Right renal pelvis (tissue), 4 donors: Measurements from ENCODE around the gene TGOLN2. TPM values are rescaled to one million over a fixed set of nuclear protein-coding genes. Genes with fewer than 3 reads are reported as not detected.
"Not testable (repeated sequence)": the region's sequence is repeated elsewhere in the genome, so short reads cannot be mapped to it uniquely, and the experiment has no call there.

Experiments used
- DNase-seq, 4 donors: peaks; one replicate each; pipeline ENCODE4 v3.0.0-alpha.2; 2013; ENCODE audit warnings: low read depth in 4 of 4, low spot score in 3 of 4, missing footprints in 1 of 4
- polyA plus RNA-seq, 4 donors: library from polyadenylated mRNA; unstranded; fragments of 120-200 nt; gene quantifications; one replicate each; pipeline ENCODE4 v1.2.1, GENCODE V29; 2013; ENCODE audit not compliant: insufficient read length in 4 of 4

Gene TGOLN2
- polyA plus RNA-seq, 4 donors, result 116 to 133 (median 127) TPM

DNA sequence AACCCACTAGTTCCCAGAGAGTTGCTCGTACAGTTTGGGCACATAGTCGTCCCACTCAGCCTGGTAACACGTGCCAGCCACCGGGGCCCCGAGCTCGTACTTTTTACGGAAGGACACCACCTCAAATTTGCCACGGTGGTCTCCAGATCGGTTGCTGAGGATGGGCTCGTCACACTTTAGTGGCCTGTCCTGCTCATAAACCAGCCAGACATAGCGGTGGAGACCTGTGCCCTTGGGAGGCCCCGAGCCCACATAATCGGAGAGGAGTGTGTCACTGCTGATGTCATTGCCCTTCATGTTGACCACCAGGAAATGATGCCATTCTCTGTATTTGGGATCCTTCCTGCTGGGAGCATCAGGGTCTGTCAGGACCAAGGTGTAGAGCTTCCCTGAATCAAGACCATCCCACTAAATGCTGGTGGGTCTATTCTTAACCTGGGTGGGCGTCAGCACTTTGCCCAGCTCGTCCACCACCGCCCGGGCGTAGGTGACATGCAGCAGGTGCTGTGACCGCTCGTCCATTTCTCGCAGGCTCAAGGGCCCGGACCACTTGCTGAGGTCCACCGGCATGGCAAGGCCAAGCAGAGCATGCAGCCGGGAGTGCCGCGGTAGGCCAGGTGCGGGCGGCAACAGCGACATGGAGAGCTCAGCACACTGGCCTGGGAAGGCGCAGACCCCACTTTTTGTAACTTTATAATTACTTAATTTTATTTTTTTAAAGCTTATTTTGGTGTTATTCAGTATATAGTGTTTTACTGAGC lies 13.7 kb upstream of the TGOLN2 start:
- no peak for DNase-seq

DNA sequence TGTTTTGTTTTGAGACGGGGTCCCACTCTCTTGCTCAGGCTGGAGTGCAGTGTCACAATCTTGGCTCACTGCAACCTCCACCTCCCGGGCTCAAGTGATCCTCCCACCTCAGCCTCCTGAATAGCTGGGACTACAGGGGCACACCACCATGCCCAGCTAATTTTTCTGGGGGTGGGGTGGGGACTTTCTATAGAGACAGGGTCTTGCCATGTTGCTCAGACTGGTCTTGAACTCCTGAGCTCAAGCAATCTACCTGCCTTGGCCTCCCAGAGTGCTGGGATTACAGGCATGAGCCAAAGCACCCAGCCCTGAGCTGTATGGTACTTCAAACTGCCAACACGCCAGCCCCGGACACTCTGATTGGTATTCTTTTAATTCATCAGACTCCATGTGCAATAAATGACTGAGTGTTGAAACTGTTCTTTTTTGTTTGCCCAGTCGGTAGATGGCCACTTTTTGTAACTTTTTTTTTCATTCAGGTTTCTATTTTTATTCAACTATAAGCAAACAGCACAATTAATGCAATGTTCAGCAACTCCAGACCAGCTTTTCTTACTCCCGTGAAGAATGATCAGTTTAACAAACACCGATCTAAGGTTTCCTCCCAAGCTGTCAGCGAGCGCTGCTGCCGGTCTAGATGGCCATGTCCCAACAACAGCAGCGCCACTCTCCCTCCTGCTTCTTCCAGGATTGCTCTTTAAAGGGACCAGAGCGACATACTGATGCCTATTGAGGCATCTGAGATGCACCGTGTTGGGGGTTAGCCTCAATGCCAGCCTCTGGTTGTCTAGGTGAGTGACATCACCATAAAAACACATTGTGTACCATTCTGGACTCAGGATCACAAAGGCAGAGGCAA lies 12.5 kb upstream of the TGOLN2 start:
- DNase-seq, result no peak

DNA sequence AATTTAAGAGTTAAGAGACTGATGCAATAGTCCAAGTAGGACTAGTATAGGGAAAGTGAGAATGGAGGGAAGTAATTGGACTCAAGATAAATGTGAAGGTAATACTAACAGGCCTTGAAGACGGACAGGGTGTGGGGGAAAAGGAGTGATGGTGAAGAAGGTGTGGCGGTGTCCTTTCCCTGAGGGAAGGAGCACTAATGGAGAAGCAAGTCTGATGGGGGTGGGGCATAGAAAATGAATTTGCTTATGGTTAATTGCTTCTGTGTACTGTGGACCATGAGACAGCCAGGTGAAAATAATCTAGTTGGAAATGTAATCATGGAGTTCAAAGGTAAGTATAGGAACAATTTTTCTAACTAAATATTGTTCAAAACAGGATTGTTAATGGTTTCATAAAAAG lies 7.1 kb upstream of the TGOLN2 start:
- no peak for DNase-seq

DNA sequence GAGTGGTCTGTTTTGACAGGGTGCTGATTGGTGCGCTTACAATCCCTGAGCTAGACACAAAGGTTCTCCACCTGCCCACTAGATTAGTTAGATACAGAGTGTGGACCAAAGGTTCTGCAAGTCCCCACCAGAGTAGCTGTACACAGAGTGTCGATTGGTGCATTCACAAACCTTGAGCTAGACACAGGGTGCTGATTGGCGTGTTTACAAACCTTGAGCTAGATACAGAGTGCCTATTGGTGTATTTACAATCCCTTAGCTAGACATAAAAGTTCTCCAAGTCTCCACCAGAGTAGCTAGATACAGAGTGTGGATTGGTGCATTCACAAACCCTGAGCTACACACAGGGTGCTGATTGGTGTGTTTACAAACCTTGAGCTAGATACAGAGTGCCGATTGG lies 6.1 kb upstream of the TGOLN2 start:
- DNase-seq, result not testable (repeated sequence)

DNA sequence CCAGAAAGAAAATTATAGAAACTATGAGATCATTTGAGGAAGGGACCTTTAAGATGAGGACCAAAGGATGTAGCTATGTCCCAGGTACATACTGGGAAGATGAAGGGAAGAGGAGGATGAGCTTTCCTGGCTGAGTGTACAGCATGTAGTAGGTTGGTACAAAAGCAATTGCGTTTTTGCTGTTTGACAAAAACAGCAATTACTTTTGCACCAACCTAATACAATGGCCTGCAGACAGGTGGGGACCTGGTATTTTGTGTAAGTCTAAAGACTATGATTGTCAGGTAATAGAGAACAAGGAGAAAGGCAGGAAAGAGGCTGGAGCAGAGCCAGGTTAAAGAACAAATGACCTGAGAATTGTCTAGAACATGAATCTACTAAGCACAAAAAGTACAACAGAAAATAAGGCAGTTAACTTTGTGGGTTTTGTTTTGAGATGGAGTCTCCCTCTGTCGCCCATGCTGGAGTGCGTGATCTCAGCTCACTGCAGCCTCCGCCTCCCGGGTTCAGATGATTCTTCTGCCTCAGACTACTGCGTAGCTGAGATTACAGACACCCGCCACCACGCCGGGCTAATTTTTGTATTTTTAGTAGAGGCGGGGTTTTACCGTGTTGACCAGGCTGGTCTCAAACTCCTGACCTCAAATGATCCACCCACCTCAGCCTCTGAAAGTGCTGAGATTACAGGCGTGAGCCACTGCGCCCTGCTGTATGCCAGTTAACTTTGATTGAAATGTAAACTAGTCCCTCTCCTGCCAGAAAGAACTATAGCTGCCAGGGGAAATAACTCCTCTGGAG lies 3.2 kb upstream of the TGOLN2 start:
- no peak for DNase-seq

DNA sequence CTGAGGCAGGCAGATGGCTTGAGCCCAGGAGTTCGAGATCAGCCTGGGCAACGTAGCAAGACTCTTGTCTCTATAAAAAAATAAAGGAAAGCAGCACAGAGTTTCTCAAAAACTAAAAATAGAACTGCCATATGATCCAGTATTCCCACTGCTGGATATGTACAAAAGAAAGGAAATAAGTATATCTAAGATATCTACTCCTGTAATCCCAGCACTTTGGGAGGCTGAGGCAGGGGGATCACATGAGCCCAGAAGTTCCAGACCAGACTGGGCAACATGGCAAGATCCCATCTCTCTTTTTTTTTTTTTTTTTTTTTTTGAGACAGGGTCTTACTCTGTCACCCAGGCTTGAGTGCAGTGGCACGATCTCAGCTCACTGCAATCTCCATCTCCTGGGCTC lies 1.9 kb upstream of the TGOLN2 start:
- DNase-seq, result not testable (repeated sequence)

DNA sequence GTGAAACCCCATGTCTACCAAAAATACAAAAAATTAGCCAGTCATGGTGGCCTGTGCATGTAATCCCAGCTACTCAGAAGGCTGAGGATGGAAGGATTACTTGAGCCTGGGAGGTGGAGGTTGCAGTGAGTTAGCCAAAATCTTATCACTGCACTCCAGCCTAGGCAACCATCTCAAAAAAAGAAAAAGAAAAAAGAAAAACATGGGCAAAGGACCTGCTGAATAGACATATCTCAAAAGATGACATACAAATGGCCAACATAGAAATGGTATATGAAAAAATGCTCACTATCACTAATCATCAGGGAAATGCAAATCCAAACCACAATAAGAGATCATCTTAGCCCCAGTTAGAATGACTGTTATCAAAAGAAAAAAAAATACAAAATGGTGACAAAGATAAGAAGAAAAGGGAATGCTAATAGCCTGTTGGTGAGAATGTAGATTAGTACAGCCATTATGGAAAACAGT lies 1.4 kb upstream of the TGOLN2 start:
- no peak for DNase-seq

DNA sequence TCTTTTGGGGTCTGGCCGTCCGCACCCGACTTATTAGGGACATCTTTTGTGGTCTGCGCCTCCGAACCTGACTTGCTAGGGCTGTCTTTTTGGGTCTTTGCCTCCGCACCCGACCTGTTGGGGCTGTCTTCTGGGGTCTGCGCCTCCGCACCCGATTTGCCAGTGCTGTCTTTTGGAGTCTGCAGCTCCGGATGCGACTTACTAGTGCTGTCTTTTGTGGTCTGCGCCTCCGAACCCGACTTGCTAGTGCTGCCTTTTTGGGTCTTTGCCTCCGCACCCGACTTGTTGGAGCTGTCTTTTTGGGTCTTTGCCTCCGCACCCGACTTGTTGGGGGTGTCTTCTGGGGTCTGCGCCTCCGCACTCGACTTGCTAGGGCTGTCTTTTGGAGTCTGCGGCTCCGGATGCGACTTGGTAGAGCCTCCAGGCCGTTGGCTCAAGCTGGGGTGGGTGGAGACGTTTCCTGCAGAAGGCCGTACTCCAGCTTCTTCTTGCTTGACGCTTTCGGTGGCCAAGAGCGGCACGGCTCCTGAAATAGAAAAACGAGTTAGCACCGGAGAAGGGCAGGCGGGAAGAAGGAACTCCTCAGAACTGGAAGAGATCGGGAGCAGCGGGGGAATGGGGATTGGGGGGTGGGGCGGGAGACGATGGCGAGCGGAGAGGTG lies 498 bp downstream of the TGOLN2 start:
- no peak for DNase-seq

DNA sequence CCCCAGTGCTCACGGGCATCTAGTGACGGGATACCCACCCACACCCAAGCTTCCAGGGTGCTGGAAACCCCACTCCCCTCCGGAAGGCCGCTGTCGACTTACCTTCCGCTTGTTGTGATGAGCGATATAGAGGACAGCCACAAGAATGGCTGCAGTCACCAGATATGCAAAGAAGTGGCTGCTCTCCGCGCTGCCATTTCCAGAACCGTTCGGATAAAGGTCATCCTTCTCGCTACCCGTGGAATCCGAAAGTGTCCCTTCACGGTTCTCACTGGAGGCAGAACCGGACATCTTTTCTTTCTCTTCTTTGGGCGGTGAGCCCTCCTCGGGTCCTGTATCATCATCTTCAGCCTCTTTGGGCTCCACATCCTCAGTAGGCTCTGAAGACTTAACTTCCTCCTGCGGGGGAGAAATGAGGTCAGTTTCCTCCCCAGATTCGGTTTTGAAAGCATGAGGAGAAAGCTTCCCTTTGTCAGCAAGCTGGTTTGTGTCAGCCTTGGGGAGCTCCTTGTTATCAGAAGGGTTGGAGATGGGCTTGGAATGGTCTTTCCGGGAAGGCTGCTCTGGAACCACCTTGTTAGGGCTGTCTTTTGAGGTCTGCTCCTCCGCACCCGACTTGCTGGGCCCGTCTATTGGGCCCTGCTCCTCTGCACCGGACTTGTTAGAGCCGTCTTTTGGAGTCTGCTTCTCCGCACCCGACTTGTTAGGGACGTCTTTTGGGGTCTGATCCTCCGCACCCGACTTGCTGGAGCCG lies 1.2 kb downstream of the TGOLN2 start:
- no peak for DNase-seq

DNA sequence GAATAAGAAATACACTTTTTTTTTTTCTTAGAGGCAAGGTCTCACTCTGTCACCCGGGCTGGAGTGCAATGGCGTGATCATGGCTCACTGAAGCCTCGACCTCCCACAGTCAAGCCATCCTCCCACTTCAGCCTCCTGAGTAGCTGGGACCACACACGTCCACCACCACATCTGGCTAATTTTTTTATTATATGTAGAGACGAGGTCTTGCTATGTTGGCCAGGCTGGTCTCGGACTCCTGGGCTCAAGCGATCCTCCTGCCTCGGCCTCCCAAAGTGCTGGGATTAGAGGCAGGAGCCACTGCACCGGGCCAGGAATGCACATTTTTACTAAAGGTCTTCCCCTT lies 2.4 kb downstream of the TGOLN2 start:
- DNase-seq, result no peak

DNA sequence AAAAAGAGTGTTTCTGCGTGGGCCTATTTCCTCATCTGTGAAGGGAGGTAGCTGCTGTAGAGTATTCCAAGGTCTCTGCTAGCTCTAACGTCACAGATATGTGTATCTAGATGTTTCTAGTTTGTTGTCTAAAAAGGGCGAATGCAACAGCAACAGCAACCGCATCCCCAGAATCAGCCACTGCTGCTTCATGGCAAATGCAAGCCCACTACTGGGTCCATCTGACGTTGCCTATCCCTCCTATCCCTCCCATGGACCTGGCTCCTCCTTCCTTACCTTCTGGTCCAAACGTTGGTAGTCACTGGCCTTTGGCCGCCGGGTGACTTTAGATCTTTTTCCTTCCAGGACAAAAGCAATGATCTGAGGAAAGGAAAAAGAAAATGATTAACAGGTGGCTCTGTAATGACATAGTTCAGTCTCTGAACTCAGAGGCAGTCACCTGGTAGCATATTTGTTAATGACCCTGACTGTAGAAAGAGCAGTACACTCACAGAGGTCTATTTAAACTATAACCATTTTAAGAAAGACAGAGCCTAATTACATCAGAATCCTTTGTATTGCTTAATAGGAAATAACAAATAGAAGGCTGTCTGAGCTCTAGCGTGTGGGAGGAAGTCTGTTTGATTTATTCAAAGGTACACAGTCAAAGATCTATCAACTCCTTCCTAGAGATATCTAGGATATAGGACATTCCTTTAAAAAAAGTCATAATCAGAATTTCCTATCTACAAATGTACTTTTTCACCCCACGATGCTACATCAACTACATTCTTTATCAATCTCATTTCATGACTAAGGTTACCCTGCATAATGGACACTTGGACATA lies 2.9 kb downstream of the TGOLN2 start:
- no peak for DNase-seq

DNA sequence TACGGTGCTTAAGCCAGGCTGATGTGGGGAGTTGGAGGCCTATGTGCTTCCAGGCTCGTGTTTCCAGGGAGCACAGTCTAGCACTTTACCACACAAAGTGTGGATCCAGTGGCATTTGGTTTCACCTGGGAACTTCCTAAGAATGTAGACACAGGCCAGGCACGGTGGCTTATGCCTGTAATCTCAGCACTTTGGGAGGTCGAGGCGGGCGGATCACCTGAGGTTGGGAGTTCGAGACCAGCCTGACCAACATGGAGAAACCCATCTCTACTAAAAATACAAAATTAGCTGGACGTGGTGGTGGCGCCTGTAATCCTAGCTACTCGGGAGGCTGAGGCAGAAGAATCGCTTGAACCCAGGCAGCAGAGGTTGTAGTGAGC lies 3.8 kb downstream of the TGOLN2 start:
- DNase-seq, result not testable (repeated sequence)

DNA sequence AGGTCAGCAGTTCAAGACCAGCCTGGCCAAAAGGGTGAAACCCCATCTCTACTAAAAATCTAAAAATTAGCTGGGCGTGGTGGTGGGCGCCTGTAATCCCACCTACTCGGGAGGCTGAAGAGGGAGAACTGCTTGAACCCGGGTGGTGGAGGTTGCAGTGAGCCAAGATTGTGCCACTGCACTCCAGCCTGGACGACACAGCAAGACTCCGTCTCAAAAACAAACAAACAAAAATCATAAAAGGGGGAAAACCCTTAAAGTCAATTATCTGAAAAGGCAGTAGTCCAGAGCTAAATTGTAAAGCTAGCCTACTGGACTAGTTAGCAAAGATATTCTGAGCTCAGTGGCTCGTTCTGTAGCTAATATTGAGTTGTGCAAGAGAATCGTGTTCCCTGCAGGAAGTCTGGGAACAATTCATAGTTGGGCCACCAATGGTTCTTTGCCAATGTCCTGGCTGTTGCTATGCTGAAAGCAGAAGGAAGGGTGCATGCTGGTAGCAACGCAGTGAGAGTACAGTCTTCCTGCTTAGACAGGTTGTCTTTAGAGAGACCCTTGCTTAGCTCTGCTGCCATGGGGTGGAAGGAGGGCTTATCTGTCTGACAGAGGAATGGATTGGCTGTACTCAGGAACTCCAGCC lies 4.3 kb downstream of the TGOLN2 start:
- DNase-seq, result no peak

DNA sequence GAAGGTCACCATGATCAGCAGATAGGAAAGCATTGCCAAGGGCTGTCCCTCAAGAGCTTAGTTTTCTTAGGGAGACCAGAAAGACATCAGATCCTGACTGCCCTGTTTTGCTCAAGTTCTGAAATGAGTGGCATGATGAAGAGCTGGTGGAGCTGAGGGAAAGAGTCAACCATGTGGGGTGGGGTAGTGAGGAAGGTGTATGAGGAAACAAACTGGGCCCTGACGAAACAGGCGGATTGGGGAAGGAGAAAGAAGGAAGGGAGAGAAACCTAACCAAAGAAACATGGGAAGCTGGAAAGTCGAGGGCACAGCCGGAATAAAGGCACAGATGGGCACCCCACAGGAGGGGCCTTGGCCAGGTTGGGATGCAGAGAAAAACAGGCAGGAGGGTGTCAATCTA lies 8.0 kb downstream of the TGOLN2 start:
- DNase-seq, result no peak

DNA sequence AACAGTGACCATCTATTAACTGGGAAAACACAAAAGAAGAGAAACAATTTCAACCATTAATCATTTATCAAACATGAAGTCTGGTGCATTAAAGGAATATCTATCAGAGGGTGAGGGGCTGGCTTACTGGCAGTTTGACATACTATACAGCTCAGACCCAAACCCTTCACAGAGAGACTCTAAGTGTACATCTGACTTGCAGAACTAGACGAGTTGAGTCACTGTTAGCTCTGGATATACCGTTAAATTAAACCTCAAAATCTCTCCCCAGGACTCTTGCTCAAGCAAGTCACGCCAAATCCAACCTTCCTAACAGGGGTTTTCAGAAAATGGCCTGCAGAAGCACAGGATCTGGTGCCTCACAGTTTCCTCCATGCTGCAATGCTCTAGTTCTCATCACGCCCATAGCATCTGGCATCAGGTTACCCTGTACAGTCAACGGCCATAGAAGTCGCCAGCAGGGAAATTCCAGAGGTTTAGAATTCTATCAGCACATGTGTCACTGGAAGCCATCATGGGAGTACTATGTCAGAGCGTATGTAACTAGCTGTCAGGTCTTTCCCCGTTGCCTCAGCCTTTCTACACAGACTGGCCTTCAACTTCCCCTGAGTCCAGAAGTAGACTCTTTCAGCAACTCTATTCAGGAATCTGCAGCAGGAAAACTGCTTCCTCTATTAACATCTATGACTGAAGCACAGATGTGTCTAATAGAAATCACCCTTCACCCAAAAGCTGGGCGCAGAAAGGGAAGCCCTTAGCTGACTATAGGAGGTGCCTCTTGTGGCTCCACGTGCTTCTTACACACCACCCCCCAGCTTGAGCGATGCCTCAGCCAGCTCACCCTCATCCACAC lies 9.3 kb downstream of the TGOLN2 start:
- DNase-seq, result no peak

DNA sequence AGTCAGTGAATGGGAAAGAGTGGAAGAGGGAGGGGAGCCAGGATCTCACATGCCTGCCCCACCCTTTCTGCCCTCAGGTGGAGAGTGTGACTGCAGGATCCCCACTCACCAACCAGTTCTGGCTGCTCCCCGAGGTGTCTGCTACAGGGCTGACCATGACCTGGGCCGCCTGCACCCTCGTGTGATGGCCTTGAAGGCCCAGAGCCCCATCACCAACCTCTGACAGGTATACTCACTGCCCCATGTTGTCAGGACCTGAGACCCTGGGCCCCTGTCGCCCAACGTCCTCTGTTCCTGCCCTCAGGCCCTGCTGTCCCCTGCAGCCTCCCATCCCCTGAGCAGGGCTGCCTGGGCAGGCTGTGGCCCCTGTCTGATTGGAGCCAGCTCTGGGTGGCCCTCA lies 11.9 kb downstream of the TGOLN2 start:
- DNase-seq, result not testable (repeated sequence)

DNA sequence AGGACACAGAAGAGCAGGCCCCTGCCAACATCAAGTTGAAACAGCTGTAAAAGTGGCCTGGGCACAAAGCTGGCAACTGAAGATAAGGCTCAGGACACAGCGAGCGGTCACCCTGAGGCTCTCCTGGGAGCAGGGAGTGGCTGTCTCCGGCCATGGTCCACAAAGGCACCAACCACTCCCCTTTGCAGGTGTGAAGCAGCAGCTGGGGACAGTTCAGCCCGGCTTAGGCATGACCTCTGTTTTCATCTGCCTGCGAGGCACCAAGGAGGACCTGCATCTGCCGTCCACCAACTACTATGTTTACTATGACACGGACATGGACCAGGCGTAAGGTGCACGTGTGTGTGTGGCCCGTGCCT lies 12.9 kb downstream of the TGOLN2 start:
- DNase-seq, result no peak

DNA sequence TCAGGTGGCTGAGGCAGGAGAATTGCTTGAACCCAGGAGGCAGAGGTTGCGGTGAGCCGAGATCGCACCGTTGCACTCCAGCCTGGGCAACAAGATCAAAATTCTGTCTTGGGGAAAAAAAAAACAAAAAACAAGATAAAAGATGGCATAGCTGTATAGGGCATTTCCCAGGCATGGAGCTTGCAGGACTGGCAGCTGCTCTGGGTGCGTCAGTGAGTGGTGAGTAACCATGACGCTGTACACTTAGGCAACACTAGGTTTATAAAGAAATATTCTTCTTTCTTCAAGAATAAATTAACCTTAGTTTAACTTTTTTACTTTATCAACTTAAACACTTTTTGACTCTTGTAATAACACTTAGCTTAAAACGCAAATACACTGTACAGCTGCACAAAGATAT lies 15.4 kb downstream of the TGOLN2 start:
- no peak for DNase-seq
